ENCODE measurements around the gene GATAD2A. TPM values are rescaled to one million over a fixed set of nuclear protein-coding genes. Genes with fewer than 3 reads are reported as not detected.

The GATAD2A gene
- total RNA-seq, 1 donor from 2014 or later, result 29.7 TPM

GRCh38 chr19:19482809-19483596, 77.5 kb downstream of the GATAD2A start:
- ATAC-seq, result peak; percentile 8
- intact Hi-C loops (cut with micrococcal nuclease), result no loop called here
- DNase-seq, result peak; percentile 14

GRCh38 chr19:19485161-19485997, 79.9 kb downstream of the GATAD2A start:
- ATAC-seq, result no peak
- peak; percentile 61 for DNase-seq
- intact Hi-C loops (cut with micrococcal nuclease), result no loop called here

- DNase-seq (peak; percentile 15), ATAC-seq (no peak)
- intact Hi-C loops (cut with micrococcal nuclease), result no loop called here
Observed at GRCh38 chr19:19485998-19486290, 80.5 kb downstream of the GATAD2A start.

GRCh38 chr19:19486343-19487076, 81.0 kb downstream of the GATAD2A start:
- DNase-seq, result peak; percentile 20
- intact Hi-C loops (cut with micrococcal nuclease), result no loop called here
- ATAC-seq, result no peak

GRCh38 chr19:19487077-19487949, 81.8 kb downstream of the GATAD2A start:
- ATAC-seq, result no peak
- intact Hi-C loops (cut with micrococcal nuclease), result no loop called here
- peak; percentile 18 for DNase-seq

GRCh38 chr19:19487950-19488874, 82.7 kb downstream of the GATAD2A start:
- DNase-seq, result peak; percentile 39
- intact Hi-C loops (cut with micrococcal nuclease), result no loop called here

GRCh38 chr19:19488875-19489690, 83.6 kb downstream of the GATAD2A start:
- peak; percentile 75 for DNase-seq
- intact Hi-C loops (cut with micrococcal nuclease), result no loop called here
- ATAC-seq, result peak; percentile 61

More at GRCh38 chr19:19487950-19488874, 82.7 kb downstream of the GATAD2A start:
- ATAC-seq, result no peak

- DNase-seq, result peak; percentile 37
- intact Hi-C loops (cut with micrococcal nuclease), result loop anchor here (5.0 kb wide), 1 partner anchor 128 kb away; no protein-coding TSS in a partner anchor
- ATAC-seq, result peak; percentile 29
Observed at GRCh38 chr19:19489804-19490204, 84.3 kb downstream of the GATAD2A start.

GRCh38 chr19:19490214-19490968, 84.9 kb downstream of the GATAD2A start:
- DNase-seq (peak; percentile 75), ATAC-seq (peak; percentile 69)
- intact Hi-C loops (cut with micrococcal nuclease), result loop anchor here (5.0 kb wide), 1 partner anchor 128 kb away; no protein-coding TSS in a partner anchor

GRCh38 chr19:19491321-19492025, 86.0 kb downstream of the GATAD2A start:
- no peak for ATAC-seq
- intact Hi-C loops (cut with micrococcal nuclease), result loop anchor here (5.0 kb wide), 1 partner anchor 129 kb away; no protein-coding TSS in a partner anchor
- DNase-seq, result peak; percentile 23

- intact Hi-C loops (cut with micrococcal nuclease), result loop anchor here (5.0 kb wide), 1 partner anchor 130 kb away; no protein-coding TSS in a partner anchor
- DNase-seq (peak; percentile 23), ATAC-seq (no peak)
Observed at GRCh38 chr19:19492026-19492610, 86.6 kb downstream of the GATAD2A start.

- intact Hi-C loops (cut with micrococcal nuclease), result loop anchor here (5.0 kb wide), 1 partner anchor 132 kb away; no protein-coding TSS in a partner anchor
- DNase-seq (no peak), ATAC-seq (no peak)
Observed at GRCh38 chr19:19493841-19494546, 88.5 kb downstream of the GATAD2A start.

GRCh38 chr19:19495614-19496603, 90.4 kb downstream of the GATAD2A start:
- ATAC-seq (no peak), DNase-seq (no peak)
- intact Hi-C loops (cut with micrococcal nuclease), result no loop called here
